Suprapubic skin (tissue), 4 donors: ENCODE data around the gene ZNHIT2. TPM values are rescaled to one million over a fixed set of nuclear protein-coding genes. Genes with fewer than 3 reads are reported as not detected.

Source experiments
- DNase-seq, 2 donors: peaks; one replicate each; pipeline ENCODE4 v3.0.0-alpha.2; 2019; ENCODE audit warnings: low spot score in 2 of 2
- H3K27ac ChIP-seq: fragments of 200-600 bp; sonication (generic); one replicate; pipeline ENCODE4 v1.5.1; 2019
- H3K27me3 ChIP-seq: fragments of 200-600 bp; sonication (generic); one replicate; pipeline ENCODE4 v1.5.1; 2019
- H3K36me3 ChIP-seq: fragments of 200-600 bp; sonication (generic); one replicate; pipeline ENCODE4 v1.5.1; 2019
- H3K4me1 ChIP-seq: fragments of 200-600 bp; sonication (generic); one replicate; pipeline ENCODE4 v1.5.1; 2019
- H3K4me3 ChIP-seq: fragments of 200-600 bp; sonication (generic); one replicate; pipeline ENCODE4 v1.5.1; 2019; ENCODE audit warnings: mild to moderate bottlenecking
- H3K9me3 ChIP-seq: fragments of 200-600 bp; sonication (generic); one replicate; pipeline ENCODE4 v1.5.1; 2019
- CTCF ChIP-seq, 2 donors: fragments of 200-600 bp in 1 of 2; fragments of 450-650 bp in 1 of 2; sonication (generic) in 1 of 2; IDR thresholded peaks; one replicate each; pipeline ENCODE4 v1.5.1; 2016 to 2019; ENCODE audit warnings: antibody characterized with exemption in 2 of 2, mild to moderate bottlenecking in 1 of 2, moderate library complexity in 1 of 2
- EP300 ChIP-seq: sonication (generic); formaldehyde crosslinking; IDR thresholded peaks from one replicate; pipeline ENCODE4 v1.6.1; 2017; ENCODE audit warnings: antibody characterized with exemption
- POLR2A ChIP-seq, 2 donors: fragments of 450-650 bp; IDR thresholded peaks; one replicate each; pipeline ENCODE4 v1.6.1; 2017; ENCODE audit warnings: antibody characterized with exemption in 2 of 2, mild to moderate bottlenecking in 2 of 2, moderate library complexity in 2 of 2
- POLR2AphosphoS5 ChIP-seq, 3 donors: sonication (generic); formaldehyde crosslinking; IDR thresholded peaks; one replicate each; pipeline ENCODE4 v1.6.1; 2017; ENCODE audit warnings: antibody characterized with exemption in 3 of 3
- WGBS: methylation state at CpG from one replicate; pipeline ENCODE4 v1.1.5; 2018; 5-methylcytosine and 5-hydroxymethylcytosine counted together
- total RNA-seq, 4 donors: library from RNA; depleted of rRNA; stranded (reverse); fragments of >200 nt; gene quantifications; one replicate each; pipeline ENCODE4 v1.1.0, GENCODE V29; 2016

The ZNHIT2 gene
- total RNA-seq = 10 to 100 TPM in 3 of 4 donors, 1 to 10 TPM in 1; 9.0 to 23.3 (median 17.6) TPM

GRCh38 chr11:65117206-65118096 is at the start of gene ZNHIT2:
Gene ZNHIT2, minus strand, starts transcription at chr11:65117701. Its CDS starts 48 bp downstream, at chr11:65117653.
- DNase-seq = peak; percentile 100
- H3K27me3 ChIP-seq = no peaks in the 10 kb centered on the region
- peaks cover 57% of the 10 kb centered on the region for H3K4me1 ChIP-seq
- 1% methylated on average over 27 of the region's 89 CpGs for WGBS
- H3K4me3 ChIP-seq = peak within 1 kb of the TSS; percentile 91
- H3K36me3 ChIP-seq = peaks cover 24% of the 10 kb centered on the region
- H3K27ac ChIP-seq = peak within 1 kb of the TSS; percentile 92
- TF ChIP-seq CTCF (IDR thresholded peaks at IDR 0.05) = peak; percentile 91 to 95
- TF ChIP-seq POLR2A (IDR thresholded peaks at IDR 0.05) = peak in 1 of 2 donors; percentile 23
- no peak for TF ChIP-seq EP300
- TF ChIP-seq POLR2AphosphoS5 (IDR thresholded peaks at IDR 0.05) = peak in 2 of 3 donors; percentile 21 to 80
- no peaks in the 10 kb centered on the region for H3K9me3 ChIP-seq

GRCh38 chr11:65166893-65167292 is 49.4 kb upstream of the ZNHIT2 start:
- Histone ChIP-seq H3K27ac (no peak overlapping the region), H3K27me3 (no peaks in the 10 kb centered on the region), H3K9me3 (no peaks in the 10 kb centered on the region), H3K4me3 (no peak overlapping the region), H3K4me1 (no peaks in the 10 kb centered on the region), H3K36me3 (no peaks in the 10 kb centered on the region)
- 94% methylated on average over 3 of the region's 3 CpGs for WGBS
- DNase-seq = no peak
- TF ChIP-seq POLR2A (IDR thresholded peaks at IDR 0.05) (no peak), POLR2AphosphoS5 (IDR thresholded peaks at IDR 0.05) (no peak), EP300 (no peak), CTCF (IDR thresholded peaks at IDR 0.05) (no peak)

GRCh38 chr11:65165410-65166317 is 48.2 kb upstream of the ZNHIT2 start:
- DNase-seq = no peak
- 56% methylated on average over 31 of the region's 31 CpGs for WGBS

GRCh38 chr11:65163684-65164083 is 46.2 kb upstream of the ZNHIT2 start:
- DNase-seq = no peak
- Histone ChIP-seq H3K27ac (no peak overlapping the region), H3K36me3 (no peaks in the 10 kb centered on the region), H3K27me3 (no peaks in the 10 kb centered on the region), H3K4me3 (no peak overlapping the region), H3K4me1 (no peaks in the 10 kb centered on the region), H3K9me3 (no peaks in the 10 kb centered on the region)
- WGBS = 81% methylated on average over 2 of the region's 2 CpGs
- TF ChIP-seq POLR2A (IDR thresholded peaks at IDR 0.05) (no peak), POLR2AphosphoS5 (IDR thresholded peaks at IDR 0.05) (no peak), EP300 (no peak), CTCF (IDR thresholded peaks at IDR 0.05) (no peak)

More at GRCh38 chr11:65165410-65166317, 48.2 kb upstream of the ZNHIT2 start:
- TF ChIP-seq EP300 = no peak
- no peak for TF ChIP-seq CTCF (IDR thresholded peaks at IDR 0.05)
- TF ChIP-seq POLR2AphosphoS5 (IDR thresholded peaks at IDR 0.05) = no peak
- no peak for TF ChIP-seq POLR2A (IDR thresholded peaks at IDR 0.05)
- Histone ChIP-seq H3K9me3 (no peaks in the 10 kb centered on the region), H3K36me3 (no peaks in the 10 kb centered on the region), H3K27ac (no peak overlapping the region), H3K4me1 (no peaks in the 10 kb centered on the region), H3K27me3 (no peaks in the 10 kb centered on the region), H3K4me3 (peak overlapping the region; percentile 27)
